Hair follicle dermal papilla cell (primary cell): ENCODE data around the gene PNCK. TPM values are rescaled to one million over a fixed set of nuclear protein-coding genes. Genes with fewer than 3 reads are reported as not detected.

Source experiments
- small RNA-seq: library from RNA; depleted of rRNA; stranded (forward); fragments of <200 nt; gene quantifications from one replicate; pipeline ENCODE3, GENCODE V24; 2012
- total RNA-seq: library from RNA; depleted of rRNA; stranded (reverse); fragments of >200 nt; gene quantifications from 2 replicates; pipeline ENCODE4 v1.2.3, GENCODE V29; 2012

The PNCK gene
- 0.65 TPM in 1 of 2 replicates, not detected in the other for total RNA-seq

GRCh38 chrX:153673428-153674218 is at the start of gene PNCK:
Gene PNCK, minus strand, starts transcription at chrX:153673813. Its CDS starts 737 bp downstream, at chrX:153673076.

GRCh38 chrX:153687121-153688039 is 13.8 kb upstream of the PNCK start, which contains the start of gene SLC6A8:
Gene SLC6A8, plus strand, starts transcription at chrX:153687926. Its CDS starts 649 bp downstream, at chrX:153688575.

GRCh38 chrX:153646620-153647373 is 26.8 kb downstream of the PNCK start, which contains the start of gene DUSP9:
Gene DUSP9, plus strand, starts transcription at chrX:153647203. Its CDS starts 751 bp downstream, at chrX:153647954.

Small RNA genes within 50 kb of the gene (small RNA-seq; reads per million reads assigned to genes)
- gene RN7SL687P: not detected

Other genes starting within 250 kb of the PNCK start
- 1.1 and 2.9 TPM in 2 replicates for gene TREX2, start 227.8 kb downstream of the PNCK start, total RNA-seq
- 10.6 and 12.3 TPM in 2 replicates for gene HAUS7, start 203.2 kb downstream of the PNCK start, total RNA-seq
- 39.8 and 63.6 TPM in 2 replicates for gene BGN, start 178.8 kb downstream of the PNCK start, total RNA-seq
- gene ATP2B3, start 156.2 kb downstream of the PNCK start, total RNA-seq: 0.16 TPM in 1 of 2 replicates, not detected in the other
- 24.5 and 28.6 TPM in 2 replicates for gene CCNQ, start 74.7 kb downstream of the PNCK start, total RNA-seq
- gene DUSP9, start 26.6 kb downstream of the PNCK start, total RNA-seq: not detected in 2 replicates
- 5.6 and 8.0 TPM in 2 replicates for gene SLC6A8, start 14.1 kb upstream of the PNCK start, total RNA-seq
- 83.4 and 90.6 TPM in 2 replicates for gene BCAP31, start 50.6 kb upstream of the PNCK start, total RNA-seq
- gene ABCD1, start 51.0 kb upstream of the PNCK start, total RNA-seq: 22.1 and 22.3 TPM in 2 replicates
- 7.7 and 9.2 TPM in 2 replicates for gene PLXNB3, start 90.4 kb upstream of the PNCK start, total RNA-seq
- gene SRPK3, start 107.2 kb upstream of the PNCK start, total RNA-seq: 0.16 and 0.61 TPM in 2 replicates
- 60.8 and 69.9 TPM in 2 replicates for gene IDH3G, start 120.6 kb upstream of the PNCK start, total RNA-seq
- 121 and 143 TPM in 2 replicates for gene SSR4, start 120.9 kb upstream of the PNCK start, total RNA-seq
- 1.6 and 1.8 TPM in 2 replicates for gene PDZD4, start 156.7 kb upstream of the PNCK start, total RNA-seq
- gene L1CAM, start 212.4 kb upstream of the PNCK start, total RNA-seq: 47.4 and 72.6 TPM in 2 replicates
- not detected in 2 replicates for gene AVPR2, start 230.9 kb upstream of the PNCK start, total RNA-seq